GM18508 (cell line): ENCODE results near the gene UGT1A8.

Experiments used
- ATAC-seq: cut with Tn5 transposase; IDR thresholded peaks from one replicate; pipeline ENCODE4 v1.9.1; 2021; ENCODE audit warnings: moderate number of reproducible peaks; ENCODE audit not compliant: insufficient read depth, unreplicated experiment

The UGT1A8 gene

GRCh38 chr2:233758141-233758540, 140.7 kb downstream of the UGT1A8 start:
- no peak for ATAC-seq

- ATAC-seq = no peak
Measured at GRCh38 chr2:233758849-233759248, 141.4 kb downstream of the UGT1A8 start.

GRCh38 chr2:233760043-233760442, 142.6 kb downstream of the UGT1A8 start, which contains the start of gene UGT1A1:
Gene UGT1A1 (plus strand): TSS chr2:233760270. CDS start chr2:233760288, 18 bp downstream.
- no peak for ATAC-seq

GRCh38 chr2:233761040-233761769, 143.8 kb downstream of the UGT1A8 start:
- ATAC-seq = no peak

- no peak for ATAC-seq
Measured at GRCh38 chr2:233764264-233764663, 146.8 kb downstream of the UGT1A8 start.

GRCh38 chr2:233764761-233765160, 147.3 kb downstream of the UGT1A8 start:
- ATAC-seq = no peak

GRCh38 chr2:233766416-233766815, 149.0 kb downstream of the UGT1A8 start:
- no peak for ATAC-seq

GRCh38 chr2:233768076-233768475, 150.6 kb downstream of the UGT1A8 start:
- ATAC-seq = no peak

GRCh38 chr2:233769260-233769659, 151.8 kb downstream of the UGT1A8 start:
- no peak for ATAC-seq

GRCh38 chr2:233772153-233772552, 154.7 kb downstream of the UGT1A8 start:
- ATAC-seq = no peak

GRCh38 chr2:233772583-233772982, 155.2 kb downstream of the UGT1A8 start:
- ATAC-seq = no peak

- ATAC-seq = no peak
Measured at GRCh38 chr2:233773854-233774253, 156.4 kb downstream of the UGT1A8 start.

GRCh38 chr2:233775414-233775813, 158.0 kb downstream of the UGT1A8 start:
- ATAC-seq = no peak

GRCh38 chr2:233778030-233778429, 160.6 kb downstream of the UGT1A8 start, which contains the start of gene MROH2A:
Gene MROH2A (plus strand): TSS chr2:233778330. CDS start chr2:233779359, 1,029 bp downstream.
- no peak for ATAC-seq

- ATAC-seq = no peak
Measured at GRCh38 chr2:233779722-233780121, 162.3 kb downstream of the UGT1A8 start.

- no peak for ATAC-seq
Measured at GRCh38 chr2:233780771-233781170, 163.3 kb downstream of the UGT1A8 start.

GRCh38 chr2:233789554-233789953, 172.1 kb downstream of the UGT1A8 start:
- no peak for ATAC-seq

GRCh38 chr2:233791151-233791882, 173.9 kb downstream of the UGT1A8 start:
- no peak for ATAC-seq

GRCh38 chr2:233791883-233792329, 174.5 kb downstream of the UGT1A8 start:
- ATAC-seq = no peak

GRCh38 chr2:233792720-233793119, 175.3 kb downstream of the UGT1A8 start:
- ATAC-seq = no peak

GRCh38 chr2:233793465-233794127, 176.2 kb downstream of the UGT1A8 start:
- ATAC-seq = no peak
